PC-3 (cell line): ENCODE measurements around the gene DNAJC4. TPM values are rescaled to one million over a fixed set of nuclear protein-coding genes. Genes with fewer than 3 reads are reported as not detected.

Experiments
- ATAC-seq: fragments of 200-7000 bp; cut with Tn5 transposase; 2 replicates; pipeline ENCODE4 v1.9.1; 2020; ENCODE audit warnings: mild to moderate bottlenecking, moderate library complexity
- BruUV-seq: library from RNA; stranded (reverse); fragments of 400-500 nt; replicated peaks from 2 replicates; lab custom pipeline; 2021; lab: Mats Ljungman, UMichigan
- CTCF ChIA-PET: fragments of 300-600 bp; sonication (Branson Sonifier 250); formaldehyde crosslinking; loops from one replicate; lab custom pipeline; 2022; ENCODE audit warnings: antibody characterized with exemption; lab: Charles Lee
- POLR2A ChIA-PET: fragments of 300-600 bp; sonication (Branson Sonifier 250); formaldehyde crosslinking; loops from one replicate; lab custom pipeline; 2022; ENCODE audit warnings: antibody characterized with exemption; ENCODE audit not compliant: unreplicated experiment; lab: Charles Lee
- DNase-seq: peaks from one replicate; pipeline ENCODE4 v3.0.0-alpha.2; 2015
- H2AFZ ChIP-seq: fragments of 300-600 bp; sonication (generic); 2 replicates; pipeline ENCODE4 v1.6.0; 2016; ENCODE audit warnings: antibody characterized with exemption, low read length
- H3F3A ChIP-seq: fragments of 300-600 bp; sonication (generic); one replicate; pipeline ENCODE4 v1.6.0; 2017; ENCODE audit warnings: antibody characterized with exemption, low read length, control low read depth, mild to moderate bottlenecking; ENCODE audit not compliant: unreplicated experiment
- H3K27ac ChIP-seq: fragments of 300-600 bp; sonication (generic); 2 replicates; pipeline ENCODE4 v1.5.1; 2016; ENCODE audit warnings: mild to moderate bottlenecking, low read length
- H3K27me3 ChIP-seq: fragments of 300-600 bp; sonication (generic); 2 replicates; pipeline ENCODE4 v1.6.1; 2016; ENCODE audit warnings: low read length, mixed read lengths
- H3K36me3 ChIP-seq: fragments of 300-600 bp; sonication (generic); 2 replicates; pipeline ENCODE4 v1.6.1; 2016; ENCODE audit warnings: low read depth, mixed run types, low read length, mixed read lengths
- H3K4me1 ChIP-seq: fragments of 300-600 bp; sonication (generic); 2 replicates; pipeline ENCODE4 v1.5.1; 2016; ENCODE audit warnings: low read length; ENCODE audit not compliant: insufficient read depth
- H3K4me2 ChIP-seq: fragments of 300-600 bp; sonication (generic); 2 replicates; pipeline ENCODE4 v1.6.0; 2016; ENCODE audit warnings: low read length
- H3K4me3 ChIP-seq: fragments of 300-600 bp; sonication (generic); 2 replicates; pipeline ENCODE4 v1.5.1; 2016; ENCODE audit warnings: mild to moderate bottlenecking, low read length, mixed read lengths
- H3K79me2 ChIP-seq: fragments of 300-600 bp; sonication (generic); 2 replicates; pipeline ENCODE4 v1.6.1; 2017; ENCODE audit warnings: low read length, mixed read lengths
- H3K9ac ChIP-seq: fragments of 300-600 bp; sonication (generic); 2 replicates; pipeline ENCODE4 v1.6.0; 2016; ENCODE audit warnings: mild to moderate bottlenecking, low read length
- H3K9me2 ChIP-seq: fragments of 300-600 bp; sonication (generic); replicated peaks from 2 replicates; pipeline ENCODE4 v1.6.1; 2016; ENCODE audit warnings: mixed run types, low read length, mixed read lengths
- H3K9me3 ChIP-seq: fragments of 300-600 bp; sonication (generic); 2 replicates; pipeline ENCODE4 v1.6.1; 2016; ENCODE audit warnings: low read length, mixed read lengths
- H4K20me1 ChIP-seq: fragments of 300-600 bp; sonication (generic); 2 replicates; pipeline ENCODE4 v1.6.1; 2016; ENCODE audit warnings: low read length, mixed read lengths
- CTCF ChIP-seq: fragments of 300-600 bp; sonication (generic); conservative IDR thresholded peaks from 2 replicates; pipeline ENCODE4 v1.5.1; 2017; ENCODE audit warnings: antibody characterized with exemption, low read depth, mild to moderate bottlenecking, low read length
- EZH2 ChIP-seq: fragments of 300-600 bp; sonication (generic); IDR thresholded peaks from one replicate; pipeline ENCODE4 v1.6.1; 2017; ENCODE audit warnings: antibody characterized with exemption, mild to moderate bottlenecking, low read length; ENCODE audit not compliant: unreplicated experiment
- EZH2phosphoT487 ChIP-seq: fragments of 300-600 bp; sonication (generic); IDR thresholded peaks from 2 replicates; pipeline ENCODE4 v1.6.1; 2018; ENCODE audit warnings: mild to moderate bottlenecking, antibody characterized with exemption, low read length, borderline replicate concordance
- intact Hi-C: fragments of 100-400 bp; cut with micrococcal nuclease; formaldehyde crosslinking; loops from 2 replicates; pipeline ENCODE4 v1.9.0; 2023
- total RNA-seq: library from RNA; depleted of rRNA; stranded (reverse); fragments of >200 nt; gene quantifications from 2 replicates; pipeline ENCODE4 v1.2.3, GENCODE V29; 2014

The DNAJC4 gene
- total RNA-seq, 1 experiment from 2014 or later = 25.4 TPM

- Histone ChIP-seq H3K27ac (peak overlapping the region; percentile 94), H3K9ac (peak overlapping the region; percentile 93), H3K36me3 (peaks cover 14% of the 10 kb centered on the region; the same call in 1 of the 2 replicates), H3K4me2 (peak overlapping the region; percentile 94), H3F3A (peaks cover 8% of the 10 kb centered on the region), H3K4me1 (peaks cover 52% of the 10 kb centered on the region), H3K9me3 (no peaks in the 10 kb centered on the region), H2AFZ (no peak overlapping the region), H3K9me2 (no peaks in the 10 kb centered on the region), H4K20me1 (peaks cover 8% of the 10 kb centered on the region; the same call in 1 of the 2 replicates), H3K27me3 (no peaks in the 10 kb centered on the region), H3K4me3 (peak overlapping the region; percentile 80), H3K79me2 (peaks cover 48% of the 10 kb centered on the region)
- TSS peak; percentile 31 for BruUV-seq
- no peak for ATAC-seq
- intact Hi-C loops = no loop called here
- TF ChIP-seq EZH2phosphoT487 = no peak
- TF ChIP-seq EZH2 = no peak
- TF ChIP-seq CTCF = no peak
- no peak for DNase-seq
- CTCF ChIA-PET = interaction anchor here (1.3 kb wide), 1 partner anchor 41 kb away, joined by 3 read pairs; no protein-coding TSS in a partner anchor
- POLR2A ChIA-PET = interaction anchor here (0.7 to 2.6 kb wide), 4 partner anchors 7 to 1671 kb away, joined by 5 to 17 read pairs (median 11); partner anchors contain the start of genes NUDT22 and STIP1
These were observed 14.6 kb downstream of the DNAJC4 start for GRCh38 chr11:64244966-64245365.

DNA sequence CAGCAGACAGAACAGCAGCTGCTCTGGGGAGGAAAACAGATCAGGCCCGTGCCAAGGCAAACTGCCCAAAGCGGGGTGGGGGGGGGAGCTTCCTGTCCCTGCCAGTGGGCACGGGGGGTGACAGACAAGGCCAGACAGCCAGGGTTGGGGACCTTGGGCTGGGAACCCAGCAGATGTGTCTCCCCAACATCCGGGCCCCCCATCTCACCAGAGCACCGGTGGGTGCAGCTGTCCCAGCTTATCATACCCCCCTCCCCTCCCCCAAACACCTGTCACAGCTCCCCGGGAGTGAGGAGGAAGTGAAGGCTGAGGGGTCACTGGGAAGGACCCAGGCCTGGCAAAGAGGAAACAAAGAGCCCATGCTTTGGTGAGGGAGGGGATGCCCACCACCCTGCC is 15.1 kb downstream of the DNAJC4 start:
- ChIA-PET CTCF (interaction anchor here (1.0 to 1.3 kb wide), 2 partner anchors 8 to 41 kb away, joined by 3 read pairs; no protein-coding TSS in a partner anchor), POLR2A (interaction anchor here (0.7 to 2.6 kb wide), 6 partner anchors 8 to 1670 kb away, joined by 5 to 18 read pairs (median 11); partner anchors contain the start of genes NUDT22 and STIP1)
- H3F3A ChIP-seq = peaks cover 3% of the 10 kb centered on the region
- no peaks in the 10 kb centered on the region for H3K27me3 ChIP-seq
- ATAC-seq = peak; percentile 0; the same call in 1 of the 2 replicates
- peak overlapping the region; percentile 94 for H3K27ac ChIP-seq
- H3K4me1 ChIP-seq = peaks cover 47% of the 10 kb centered on the region
- H3K4me2 ChIP-seq = peak overlapping the region; percentile 94
- H3K79me2 ChIP-seq = peaks cover 48% of the 10 kb centered on the region
- H3K9ac ChIP-seq = peak overlapping the region; percentile 93
- peak overlapping the region; percentile 80 for H3K4me3 ChIP-seq
- H4K20me1 ChIP-seq = peaks cover 8% of the 10 kb centered on the region; the same call in 1 of the 2 replicates
- no TSS peak for BruUV-seq
- no peaks in the 10 kb centered on the region for H3K9me2 ChIP-seq
- H3K9me3 ChIP-seq = no peaks in the 10 kb centered on the region
- DNase-seq = peak; percentile 55
- H3K36me3 ChIP-seq = peaks cover 14% of the 10 kb centered on the region; the same call in 1 of the 2 replicates
- intact Hi-C loops = no loop called here
- H2AFZ ChIP-seq = no peak overlapping the region
- no peak for TF ChIP-seq EZH2
- TF ChIP-seq CTCF = no peak
- TF ChIP-seq EZH2phosphoT487 = no peak
